AG09309 (cell line): ENCODE measurements around the gene EMILIN2.
"Not testable (repeated sequence)": the region's sequence is repeated elsewhere in the genome, so short reads cannot be mapped to it uniquely, and the experiment has no call there.

Source experiments
- DNase-seq: peaks from one replicate; pipeline ENCODE4 v3.0.0-alpha.2; 2010; ENCODE audit warnings: low read depth
- H3K4me3 ChIP-seq: 2 replicates; pipeline ENCODE4 v1.5.1; 2011; ENCODE audit warnings: mild to moderate bottlenecking, low read depth, low read length, moderate library complexity; ENCODE audit not compliant: control insufficient read depth
- CTCF ChIP-seq: IDR thresholded peaks from 2 replicates; pipeline ENCODE4 v1.5.1; 2011; ENCODE audit warnings: mild to moderate bottlenecking, low read depth, low read length, inconsistent platforms; ENCODE audit not compliant: insufficient read depth, control insufficient read depth; ENCODE audit errors: missing control alignments

EMILIN2 gene

GRCh38 chr18:2824865-2825264 lies 21.9 kb upstream of the EMILIN2 start:
- H3K4me3 ChIP-seq, result no peak overlapping the region
- TF ChIP-seq CTCF, result no peak
- DNase-seq, result no peak

GRCh38 chr18:2825613-2826175 lies 21.1 kb upstream of the EMILIN2 start:
- DNase-seq, result no peak
- no peak for TF ChIP-seq CTCF
- H3K4me3 ChIP-seq, result no peak overlapping the region

GRCh38 chr18:2826581-2826980 lies 20.2 kb upstream of the EMILIN2 start:
- DNase-seq, result no peak
- TF ChIP-seq CTCF, result no peak
- no peak overlapping the region for H3K4me3 ChIP-seq

GRCh38 chr18:2827061-2827460 lies 19.7 kb upstream of the EMILIN2 start:
- DNase-seq, result no peak
- no peak for TF ChIP-seq CTCF
- H3K4me3 ChIP-seq, result no peak overlapping the region

GRCh38 chr18:2836118-2836517 lies 10.7 kb upstream of the EMILIN2 start:
- not testable (repeated sequence) for DNase-seq, H3K4me3 ChIP-seq

GRCh38 chr18:2837290-2837689 lies 9.5 kb upstream of the EMILIN2 start:
- DNase-seq, H3K4me3 ChIP-seq: not testable (repeated sequence)

- no peak for DNase-seq
- TF ChIP-seq CTCF, result no peak
- H3K4me3 ChIP-seq, result no peak overlapping the region
These were observed 7.6 kb upstream of the EMILIN2 start for GRCh38 chr18:2839202-2839601.

- no peak overlapping the region for H3K4me3 ChIP-seq
- TF ChIP-seq CTCF, result no peak
- DNase-seq, result no peak
These were observed 6.3 kb upstream of the EMILIN2 start for GRCh38 chr18:2840521-2840920.
